Measurements from ENCODE around the gene FUT1.

Gene FUT1

DNA sequence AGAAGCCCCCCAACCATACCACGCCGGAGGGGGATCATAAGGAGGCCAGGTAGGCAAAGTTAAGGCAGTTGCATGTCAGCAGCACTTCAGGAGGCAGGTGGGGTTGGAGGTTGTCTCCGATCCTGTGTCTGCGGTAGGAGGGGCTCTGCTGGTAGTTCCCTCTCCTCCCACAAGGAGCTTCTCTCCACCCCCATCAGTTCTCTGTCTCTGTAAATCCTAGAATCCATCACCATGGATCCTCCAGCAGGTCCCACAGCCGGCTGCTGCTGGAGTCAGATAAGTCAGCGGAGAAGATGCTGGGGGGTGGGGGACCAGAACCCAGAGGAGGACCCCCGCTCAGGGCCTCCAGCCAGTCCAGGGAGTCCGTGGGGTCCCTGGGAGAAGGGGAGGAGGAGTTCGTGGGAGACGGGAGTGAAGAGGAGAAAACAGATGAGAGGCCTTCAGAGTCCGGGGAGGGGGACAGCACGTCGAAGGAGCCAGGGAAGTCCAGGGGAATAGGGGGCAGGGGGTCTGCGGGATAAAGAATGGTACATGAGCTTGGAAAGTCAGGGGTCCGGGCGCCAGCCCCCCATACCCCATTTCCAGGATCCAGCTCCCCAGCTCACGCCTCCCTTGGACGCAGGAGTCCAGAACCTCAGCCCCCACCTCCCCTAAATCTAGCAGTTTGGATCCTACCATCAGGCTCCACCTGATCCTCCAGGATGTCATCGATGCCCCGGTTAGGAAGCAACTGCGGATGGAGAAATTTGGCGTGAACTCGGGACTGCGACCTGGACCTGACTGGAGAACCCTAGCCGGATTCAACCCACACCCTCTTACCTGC, 39.2 kb downstream of the FUT1 start:
- peak overlapping the region; percentile 18; the same call in 1 of the 2 replicates for H3K27ac ChIP-seq
- no peaks in the 10 kb centered on the region for H3K36me3 ChIP-seq
- no peaks in the 10 kb centered on the region for H3K9me3 ChIP-seq (ENCODE audit: severe bottlenecking)
- TF ChIP-seq, protein P1, sequence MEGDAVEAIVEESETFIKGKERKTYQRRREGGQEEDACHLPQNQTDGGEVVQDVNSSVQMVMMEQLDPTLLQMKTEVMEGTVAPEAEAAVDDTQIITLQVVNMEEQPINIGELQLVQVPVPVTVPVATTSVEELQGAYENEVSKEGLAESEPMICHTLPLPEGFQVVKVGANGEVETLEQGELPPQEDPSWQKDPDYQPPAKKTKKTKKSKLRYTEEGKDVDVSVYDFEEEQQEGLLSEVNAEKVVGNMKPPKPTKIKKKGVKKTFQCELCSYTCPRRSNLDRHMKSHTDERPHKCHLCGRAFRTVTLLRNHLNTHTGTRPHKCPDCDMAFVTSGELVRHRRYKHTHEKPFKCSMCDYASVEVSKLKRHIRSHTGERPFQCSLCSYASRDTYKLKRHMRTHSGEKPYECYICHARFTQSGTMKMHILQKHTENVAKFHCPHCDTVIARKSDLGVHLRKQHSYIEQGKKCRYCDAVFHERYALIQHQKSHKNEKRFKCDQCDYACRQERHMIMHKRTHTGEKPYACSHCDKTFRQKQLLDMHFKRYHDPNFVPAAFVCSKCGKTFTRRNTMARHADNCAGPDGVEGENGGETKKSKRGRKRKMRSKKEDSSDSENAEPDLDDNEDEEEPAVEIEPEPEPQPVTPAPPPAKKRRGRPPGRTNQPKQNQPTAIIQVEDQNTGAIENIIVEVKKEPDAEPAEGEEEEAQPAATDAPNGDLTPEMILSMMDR (IDR thresholded peaks at IDR 0.05; ENCODE audit: low read depth, low read length) = no peak; the same call in 1 of the 2 replicates
- peak; percentile 71 for DNase-seq
- peak overlapping the region; percentile 70 for H3K4me3 ChIP-seq (ENCODE audit: low read depth, low read length)
- H3K27me3 ChIP-seq (ENCODE audit: insufficient read depth, low read depth, severe bottlenecking) = no peaks in the 10 kb centered on the region

DNA sequence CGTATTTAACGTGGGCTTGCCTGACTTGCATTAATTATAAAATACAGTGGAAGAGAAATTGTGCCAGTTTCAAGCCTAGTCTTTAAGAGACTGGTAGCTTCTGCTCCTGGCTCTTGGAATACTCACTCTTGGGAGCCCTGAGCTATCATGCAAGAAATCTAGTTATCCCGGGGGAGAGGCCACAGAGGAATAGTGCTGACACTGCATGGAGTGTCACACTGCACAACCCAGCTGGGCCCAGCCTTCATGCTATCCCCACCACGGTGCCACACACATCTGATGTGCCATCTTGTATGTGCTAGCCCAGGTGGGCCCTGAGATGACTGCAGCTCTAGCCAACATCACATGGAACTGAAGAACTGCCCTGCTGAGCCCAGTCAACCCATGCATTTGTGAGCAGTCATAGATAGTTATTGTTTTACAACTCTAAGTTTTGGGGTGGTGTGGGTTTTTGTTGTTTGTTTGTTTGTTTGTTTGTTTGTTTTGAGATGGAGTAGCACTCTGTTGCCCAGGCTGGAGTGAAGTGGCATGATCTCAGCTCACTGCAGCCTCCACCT, 41.3 kb downstream of the FUT1 start:
- Histone ChIP-seq H3K27ac (no peak overlapping the region), H3K27me3 (ENCODE audit: insufficient read depth, low read depth, severe bottlenecking) (no peaks in the 10 kb centered on the region), H3K9me3 (ENCODE audit: severe bottlenecking) (no peaks in the 10 kb centered on the region), H3K36me3 (no peaks in the 10 kb centered on the region), H3K4me3 (ENCODE audit: low read depth, low read length) (no peak overlapping the region)
- DNase-seq = no peak
- TF ChIP-seq, protein P1 (IDR thresholded peaks at IDR 0.05; ENCODE audit: low read depth, low read length) = no peak

DNA sequence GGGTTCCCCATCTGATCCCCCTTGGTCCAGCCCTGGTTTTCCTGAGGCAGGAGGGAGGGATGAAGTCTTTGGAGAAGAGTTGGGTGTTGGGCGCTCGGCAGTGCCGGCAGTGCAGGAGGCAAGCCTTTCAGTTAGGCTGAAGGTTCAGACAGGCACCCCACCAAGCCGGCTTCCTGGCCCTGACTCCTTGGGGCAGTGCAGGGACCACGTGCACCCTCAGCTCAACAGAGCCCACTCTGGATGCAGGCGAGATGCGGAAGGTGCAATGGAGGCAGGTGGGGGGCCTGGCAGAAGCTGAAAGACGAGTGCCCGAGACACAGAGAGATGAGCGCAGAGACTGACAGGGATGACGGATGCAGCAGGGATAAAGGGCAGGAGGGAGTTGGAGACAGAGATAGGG, 44.0 kb downstream of the FUT1 start:
- H3K27ac ChIP-seq = no peak overlapping the region
- no peak overlapping the region for H3K4me3 ChIP-seq (ENCODE audit: low read depth, low read length)
- DNase-seq = no peak
- H3K36me3 ChIP-seq = no peaks in the 10 kb centered on the region
- no peaks in the 10 kb centered on the region for H3K9me3 ChIP-seq (ENCODE audit: severe bottlenecking)
- TF ChIP-seq, protein P1 (IDR thresholded peaks at IDR 0.05; ENCODE audit: low read depth, low read length) = no peak
- no peaks in the 10 kb centered on the region for H3K27me3 ChIP-seq (ENCODE audit: insufficient read depth, low read depth, severe bottlenecking)

DNA sequence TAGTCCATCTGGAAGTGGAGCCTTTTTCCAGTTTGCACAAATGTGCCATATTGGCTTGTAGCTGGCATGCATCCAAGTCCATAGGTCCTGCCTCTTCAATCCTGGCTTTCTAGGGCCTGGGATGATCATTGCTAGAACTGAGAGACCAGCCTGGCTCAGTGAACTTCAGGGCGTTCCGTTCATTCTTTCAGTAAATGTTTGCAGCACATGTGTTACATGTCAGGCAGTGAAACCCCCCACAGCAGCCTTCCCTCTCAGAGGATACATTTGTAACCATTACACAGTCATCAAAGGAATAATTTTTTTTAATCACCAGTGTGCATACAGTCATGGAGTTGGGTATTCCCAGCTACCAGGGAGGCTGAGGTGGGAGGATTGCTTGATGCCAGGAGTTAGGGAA, 47.0 kb downstream of the FUT1 start:
- TF ChIP-seq, protein P1 (IDR thresholded peaks at IDR 0.05; ENCODE audit: low read depth, low read length) = no peak
- H3K36me3 ChIP-seq = no peaks in the 10 kb centered on the region
- no peak overlapping the region for H3K4me3 ChIP-seq (ENCODE audit: low read depth, low read length)
- H3K27me3 ChIP-seq (ENCODE audit: insufficient read depth, low read depth, severe bottlenecking) = no peaks in the 10 kb centered on the region
- no peaks in the 10 kb centered on the region for H3K9me3 ChIP-seq (ENCODE audit: severe bottlenecking)
- no peak for DNase-seq
- H3K27ac ChIP-seq = no peak overlapping the region

DNA sequence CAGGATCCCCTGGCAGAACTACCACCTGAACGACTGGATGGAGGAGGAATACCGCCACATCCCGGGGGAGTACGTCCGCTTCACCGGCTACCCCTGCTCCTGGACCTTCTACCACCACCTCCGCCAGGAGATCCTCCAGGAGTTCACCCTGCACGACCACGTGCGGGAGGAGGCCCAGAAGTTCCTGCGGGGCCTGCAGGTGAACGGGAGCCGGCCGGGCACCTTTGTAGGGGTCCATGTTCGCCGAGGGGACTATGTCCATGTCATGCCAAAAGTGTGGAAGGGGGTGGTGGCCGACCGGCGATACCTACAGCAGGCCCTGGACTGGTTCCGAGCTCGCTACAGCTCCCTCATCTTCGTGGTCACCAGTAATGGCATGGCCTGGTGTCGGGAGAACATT, 49.1 kb downstream of the FUT1 start:
- DNase-seq = no peak
- H3K27me3 ChIP-seq (ENCODE audit: insufficient read depth, low read depth, severe bottlenecking) = no peaks in the 10 kb centered on the region

More for the DNA sequence above, 49.1 kb downstream of the FUT1 start:
- Histone ChIP-seq H3K9me3 (ENCODE audit: severe bottlenecking) (no peaks in the 10 kb centered on the region), H3K36me3 (no peaks in the 10 kb centered on the region), H3K4me3 (ENCODE audit: low read depth, low read length) (no peak overlapping the region), H3K27ac (no peak overlapping the region)
- TF ChIP-seq, protein P1 (IDR thresholded peaks at IDR 0.05; ENCODE audit: low read depth, low read length) = no peak
